Stomach smooth muscle (tissue), 2 donors: Measurements from ENCODE around the gene TBKBP1.

Experiments used
- H3K27ac ChIP-seq: one replicate; pipeline ENCODE4 v1.7.0; 2013; ENCODE audit warnings: mild to moderate bottlenecking, low read length, inconsistent platforms
- H3K27me3 ChIP-seq, 2 donors: one replicate each; pipeline ENCODE4 v1.7.0; 2013; ENCODE audit warnings: low read length in 2 of 2; ENCODE audit not compliant: insufficient read depth in 2 of 2, control insufficient read depth in 1 of 2
- H3K36me3 ChIP-seq, 2 donors: one replicate each; pipeline ENCODE4 v1.7.0; 2013; ENCODE audit warnings: low read length in 2 of 2; ENCODE audit not compliant: control insufficient read depth in 2 of 2, insufficient read depth in 2 of 2
- H3K4me1 ChIP-seq: one replicate; pipeline ENCODE4 v1.7.0; 2013; ENCODE audit warnings: low read length; ENCODE audit not compliant: control insufficient read depth, insufficient read depth
- H3K4me3 ChIP-seq, 2 donors: one replicate each; pipeline ENCODE4 v1.7.0; 2013; ENCODE audit warnings: low read length in 2 of 2
- H3K9ac ChIP-seq, 2 donors: one replicate each; pipeline ENCODE4 v1.7.0; 2013; ENCODE audit warnings: low read length in 2 of 2, mild to moderate bottlenecking in 1 of 2
- H3K9me3 ChIP-seq, 2 donors: one replicate each; pipeline ENCODE4 v1.7.0; 2013; ENCODE audit warnings: low read length in 2 of 2; ENCODE audit not compliant: control insufficient read depth in 2 of 2
- donor health status: healthy.
- donor health status: Pancreatic carcinoma.

The TBKBP1 gene

GRCh38 chr17:47693731-47694580, at the start of gene TBKBP1:
TBKBP1 (plus strand) TSS chr17:47694161; CDS start chr17:47696113, 1,952 bp downstream.
- Histone ChIP-seq H3K27me3 (no peaks in the 10 kb centered on the region), H3K36me3 (peaks cover 3 to 6% of the 10 kb centered on the region in 2 donors), H3K27ac (peak within 1 kb of the TSS; percentile 71), H3K4me1 (peaks cover 26% of the 10 kb centered on the region), H3K9me3 (no peaks in the 10 kb centered on the region), H3K9ac (peak within 1 kb of the TSS; percentile 58 to 79), H3K4me3 (peak within 1 kb of the TSS; percentile 80)

- H3K9ac ChIP-seq = no peak overlapping the region
- peaks cover 11% of the 10 kb centered on the region for H3K4me1 ChIP-seq
- H3K4me3 ChIP-seq = no peak overlapping the region
- no peak overlapping the region for H3K27ac ChIP-seq
- no peaks in the 10 kb centered on the region for H3K36me3 ChIP-seq
- H3K27me3 ChIP-seq = no peaks in the 10 kb centered on the region
- no peaks in the 10 kb centered on the region for H3K9me3 ChIP-seq
These were observed 49.6 kb upstream of the TBKBP1 start for GRCh38 chr17:47644324-47644723.

GRCh38 chr17:47649153-47649971, 44.6 kb upstream of the TBKBP1 start, which contains the start of gene KPNB1:
KPNB1 (plus strand) TSS chr17:47649919; CDS start chr17:47650245, 326 bp downstream.
- Histone ChIP-seq H3K36me3 (peaks cover 10 to 17% of the 10 kb centered on the region in 2 donors), H3K27me3 (no peaks in the 10 kb centered on the region), H3K9me3 (no peaks in the 10 kb centered on the region), H3K27ac (peak within 1 kb of the TSS; percentile 90), H3K4me3 (peak within 1 kb of the TSS; percentile 84 to 93), H3K9ac (peak within 1 kb of the TSS; percentile 85 to 90), H3K4me1 (peaks cover 25% of the 10 kb centered on the region)

GRCh38 chr17:47649972-47650524, 43.9 kb upstream of the TBKBP1 start:
- Histone ChIP-seq H3K27ac (peak overlapping the region; percentile 60), H3K4me3 (peak overlapping the region; percentile 63 to 93), H3K9me3 (no peaks in the 10 kb centered on the region), H3K9ac (peak overlapping the region in 1 of 2 donors; percentile 63), H3K36me3 (peaks cover 13 to 24% of the 10 kb centered on the region in 2 donors), H3K4me1 (peaks cover 25% of the 10 kb centered on the region), H3K27me3 (no peaks in the 10 kb centered on the region)

- H3K4me1 ChIP-seq = peaks cover 25% of the 10 kb centered on the region
- peaks cover 16 to 27% of the 10 kb centered on the region in 2 donors for H3K36me3 ChIP-seq
- peak overlapping the region; percentile 62 to 85 for H3K9ac ChIP-seq
- H3K9me3 ChIP-seq = no peaks in the 10 kb centered on the region
- H3K4me3 ChIP-seq = peak overlapping the region; percentile 76 to 93
- H3K27ac ChIP-seq = peak overlapping the region; percentile 60
- no peaks in the 10 kb centered on the region for H3K27me3 ChIP-seq
These were observed 43.1 kb upstream of the TBKBP1 start for GRCh38 chr17:47650525-47651522.

- Histone ChIP-seq H3K27ac (no peak overlapping the region), H3K27me3 (no peaks in the 10 kb centered on the region), H3K9ac (peak overlapping the region in 1 of 2 donors; percentile 85), H3K36me3 (peaks cover 22 to 31% of the 10 kb centered on the region in 2 donors), H3K4me3 (no peak overlapping the region), H3K9me3 (no peaks in the 10 kb centered on the region), H3K4me1 (peaks cover 25% of the 10 kb centered on the region)
These were observed 42.3 kb upstream of the TBKBP1 start for GRCh38 chr17:47651704-47652103.

GRCh38 chr17:47652570-47652969, 41.4 kb upstream of the TBKBP1 start:
- Histone ChIP-seq H3K27ac (no peak overlapping the region), H3K4me1 (peaks cover 25% of the 10 kb centered on the region), H3K36me3 (peaks cover 29 to 40% of the 10 kb centered on the region in 2 donors), H3K27me3 (no peaks in the 10 kb centered on the region), H3K9ac (no peak overlapping the region), H3K4me3 (no peak overlapping the region), H3K9me3 (no peaks in the 10 kb centered on the region)

GRCh38 chr17:47653442-47653841, 40.5 kb upstream of the TBKBP1 start:
- Histone ChIP-seq H3K27ac (no peak overlapping the region), H3K4me3 (no peak overlapping the region)

GRCh38 chr17:47654991-47655390, 39.0 kb upstream of the TBKBP1 start:
- H3K36me3 ChIP-seq = peaks cover 45 to 53% of the 10 kb centered on the region in 2 donors
- no peak overlapping the region for H3K4me3 ChIP-seq
- no peak overlapping the region for H3K27ac ChIP-seq

More at GRCh38 chr17:47653442-47653841, 40.5 kb upstream of the TBKBP1 start:
- peaks cover 38 to 49% of the 10 kb centered on the region in 2 donors for H3K36me3 ChIP-seq
- peaks cover 22% of the 10 kb centered on the region for H3K4me1 ChIP-seq
- no peak overlapping the region for H3K9ac ChIP-seq
- no peaks in the 10 kb centered on the region for H3K27me3 ChIP-seq
- no peaks in the 10 kb centered on the region for H3K9me3 ChIP-seq

More at GRCh38 chr17:47654991-47655390, 39.0 kb upstream of the TBKBP1 start:
- Histone ChIP-seq H3K4me1 (peaks cover 14% of the 10 kb centered on the region), H3K27me3 (no peaks in the 10 kb centered on the region), H3K9ac (no peak overlapping the region), H3K9me3 (no peaks in the 10 kb centered on the region)
